SK-MEL-5 (cell line): ENCODE results near the gene DCLK1. TPM values are rescaled to one million over a fixed set of nuclear protein-coding genes. Genes with fewer than 3 reads are reported as not detected.

Experiments used
- DNase-seq: peaks from one replicate; pipeline ENCODE4 v3.0.0-alpha.2; 2016; ENCODE audit warnings: low read depth, low spot score
- in situ Hi-C: cut with HindIII; loops from 2 replicates; pipeline ENCODE4 v1.10.0; 2016; ENCODE audit warnings: low sequenced_read_pairs, high pct_unique_total_duplicates, low pct_unique_long_range_greater_than_20kb
- total RNA-seq: library from RNA; depleted of rRNA; stranded (reverse); fragments of >200 nt; shearing (Covaris generic); gene quantifications from 2 replicates; pipeline ENCODE4 v1.2.3, GENCODE V29; 2014

The DCLK1 gene
- total RNA-seq, 1 experiment from 2014 or later, result 35.6 TPM

- in situ Hi-C loops, result no loop called here
Observed at GRCh38 chr13:36068566-36068965, 62.6 kb downstream of the DCLK1 start.

DNA sequence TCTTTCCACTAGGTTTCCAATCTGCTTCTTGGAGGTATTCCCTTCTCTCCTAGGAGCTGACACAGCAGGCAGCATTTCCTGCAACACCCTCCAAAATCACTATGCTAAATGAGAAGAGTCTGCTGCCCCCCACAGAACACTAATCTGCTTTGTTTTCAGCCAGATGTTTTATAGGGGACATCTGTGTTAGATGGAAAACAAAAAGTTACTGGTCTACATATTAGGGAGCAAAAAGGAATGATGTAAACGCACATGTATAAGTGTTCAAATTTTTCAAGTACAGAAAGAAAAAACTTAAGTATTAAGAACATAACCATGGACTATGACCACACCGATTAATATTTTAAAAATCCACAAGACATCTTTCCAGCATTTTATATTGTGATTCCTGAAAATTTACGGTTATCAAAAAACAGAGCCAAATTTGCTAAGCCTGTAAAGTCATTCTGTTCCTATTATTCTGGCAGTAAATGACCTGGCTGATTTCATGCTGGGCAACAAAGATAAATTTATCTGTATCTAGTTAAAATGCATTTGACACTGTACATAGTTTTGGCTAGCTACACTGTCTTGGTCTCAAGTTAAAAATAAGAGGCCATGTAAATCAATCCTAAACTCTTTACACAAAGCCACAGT lies 63.3 kb downstream of the DCLK1 start:
- DNase-seq, result peak; percentile 60
- in situ Hi-C loops, result no loop called here

More at GRCh38 chr13:36068566-36068965, 62.6 kb downstream of the DCLK1 start:
- DNase-seq, result peak; percentile 28

- in situ Hi-C loops, result no loop called here
- DNase-seq, result no peak
Observed at GRCh38 chr13:36062249-36062648, 68.9 kb downstream of the DCLK1 start.

DNA sequence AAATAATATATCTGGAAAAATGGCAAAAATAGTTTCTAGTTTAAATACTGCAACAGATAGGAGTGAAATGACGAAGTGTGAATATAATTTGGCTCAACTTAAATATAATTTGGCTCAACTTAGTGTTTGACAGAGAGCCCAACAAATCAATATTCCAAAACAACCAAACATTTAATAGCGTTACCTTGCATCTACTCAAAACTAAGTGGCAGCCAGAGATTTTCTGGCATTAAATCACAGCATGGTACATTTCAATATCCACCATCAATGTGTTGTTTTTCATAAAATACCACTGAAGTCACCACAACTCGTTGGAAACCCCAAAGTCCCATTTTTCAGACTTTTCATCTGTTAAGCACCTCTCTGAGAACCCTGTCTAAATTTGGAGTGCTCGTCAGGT lies 69.6 kb downstream of the DCLK1 start:
- no peak for DNase-seq
- in situ Hi-C loops, result no loop called here

GRCh38 chr13:36061054-36061453 lies 70.1 kb downstream of the DCLK1 start:
- no peak for DNase-seq
- in situ Hi-C loops, result no loop called here

- DNase-seq, result no peak
- in situ Hi-C loops, result no loop called here
Observed at GRCh38 chr13:36059321-36059720, 71.9 kb downstream of the DCLK1 start.

DNA sequence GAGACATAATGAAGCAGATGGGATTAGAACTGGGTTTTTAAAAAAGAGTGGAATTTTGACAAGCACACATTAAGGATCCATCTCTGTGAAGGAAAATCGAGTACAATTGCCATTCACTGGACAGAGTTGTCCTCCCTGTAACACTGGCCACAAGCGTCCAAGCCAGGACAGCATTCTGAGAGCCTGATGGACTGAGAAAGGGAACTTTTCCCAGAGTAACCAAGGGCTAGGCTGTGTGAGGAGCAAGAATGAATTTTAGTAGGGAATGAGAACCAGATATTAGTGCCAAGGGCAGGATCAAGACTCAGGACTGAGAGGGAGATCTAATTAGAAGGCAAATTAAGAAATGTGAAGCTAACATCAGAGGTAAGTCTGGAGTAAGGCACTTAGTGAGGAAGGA lies 73.1 kb downstream of the DCLK1 start:
- in situ Hi-C loops, result no loop called here
- DNase-seq, result no peak

- in situ Hi-C loops, result no loop called here
- no peak for DNase-seq
Observed at GRCh38 chr13:36057547-36057946, 73.6 kb downstream of the DCLK1 start.

DNA sequence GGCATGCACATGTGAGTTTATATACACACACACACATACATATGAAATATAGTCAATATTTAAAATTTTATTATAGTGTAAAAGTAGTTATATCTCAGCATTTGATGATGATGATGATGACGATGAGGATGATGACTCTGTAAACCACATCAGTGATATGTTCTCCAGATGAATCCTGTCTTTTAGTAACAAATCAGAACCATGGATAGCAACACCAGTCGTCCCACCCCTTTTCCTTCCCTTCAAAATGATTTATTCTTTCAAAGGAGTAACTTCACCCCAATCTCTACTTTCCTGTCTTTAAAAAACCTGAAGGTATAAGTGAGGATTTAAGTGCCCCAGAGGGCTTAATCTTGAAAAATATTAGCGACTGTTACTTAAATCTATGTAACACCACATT lies 74.1 kb downstream of the DCLK1 start:
- no peak for DNase-seq
- in situ Hi-C loops, result no loop called here

GRCh38 chr13:36055366-36055765 lies 75.8 kb downstream of the DCLK1 start:
- no peak for DNase-seq
- in situ Hi-C loops, result no loop called here

DNA sequence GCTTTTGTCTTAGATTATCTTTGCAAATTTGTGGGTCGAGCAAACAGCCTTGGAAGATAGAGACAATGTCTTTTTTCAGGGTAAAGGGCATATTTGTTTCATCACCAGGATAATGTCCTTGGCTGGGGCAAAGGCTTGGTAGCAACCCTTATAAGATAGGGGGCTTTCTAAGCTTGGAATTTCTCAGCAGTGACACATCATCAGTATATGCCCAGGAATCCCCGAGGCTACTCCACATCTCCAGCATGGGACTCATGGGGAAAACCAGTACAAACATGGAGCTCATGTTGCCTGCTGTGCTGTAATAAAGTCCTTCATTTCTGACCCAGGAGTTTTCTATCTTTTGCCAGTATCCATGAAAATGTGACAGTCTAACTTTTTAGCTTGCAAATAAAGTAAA lies 77.1 kb downstream of the DCLK1 start:
- DNase-seq, result no peak
- in situ Hi-C loops, result no loop called here

- in situ Hi-C loops, result no loop called here
- DNase-seq, result no peak
Observed at GRCh38 chr13:36051082-36051481, 80.1 kb downstream of the DCLK1 start.

- in situ Hi-C loops, result no loop called here
- DNase-seq, result no peak
Observed at GRCh38 chr13:36046672-36047071, 84.5 kb downstream of the DCLK1 start.

GRCh38 chr13:36038785-36039555 lies 92.2 kb downstream of the DCLK1 start:
- in situ Hi-C loops, result no loop called here
- peak; percentile 72 for DNase-seq

GRCh38 chr13:36033035-36033434 lies 98.1 kb downstream of the DCLK1 start:
- no peak for DNase-seq
- in situ Hi-C loops, result no loop called here

DNA sequence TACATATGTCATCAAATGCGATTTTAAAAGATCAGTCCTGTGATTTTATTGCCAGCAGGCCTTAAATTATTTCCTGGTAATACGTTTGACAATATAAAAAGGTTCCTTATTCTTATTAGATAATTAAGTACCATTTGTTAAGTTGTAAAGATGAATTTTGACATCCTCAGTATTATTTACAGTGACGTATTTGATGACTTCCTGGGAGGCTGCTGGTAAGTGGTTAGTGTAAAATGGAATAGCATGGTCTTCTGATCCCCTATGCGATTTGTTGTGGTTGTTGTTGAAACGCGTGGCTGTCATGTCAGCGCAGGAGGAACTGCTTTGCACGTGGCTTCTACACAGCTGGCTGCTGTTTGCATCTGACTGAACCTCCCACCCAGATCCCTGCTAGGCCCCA lies 99.7 kb downstream of the DCLK1 start:
- DNase-seq, result no peak
- in situ Hi-C loops, result no loop called here

GRCh38 chr13:36030670-36031331 lies 100.4 kb downstream of the DCLK1 start:
- DNase-seq, result no peak
- in situ Hi-C loops, result no loop called here

DNA sequence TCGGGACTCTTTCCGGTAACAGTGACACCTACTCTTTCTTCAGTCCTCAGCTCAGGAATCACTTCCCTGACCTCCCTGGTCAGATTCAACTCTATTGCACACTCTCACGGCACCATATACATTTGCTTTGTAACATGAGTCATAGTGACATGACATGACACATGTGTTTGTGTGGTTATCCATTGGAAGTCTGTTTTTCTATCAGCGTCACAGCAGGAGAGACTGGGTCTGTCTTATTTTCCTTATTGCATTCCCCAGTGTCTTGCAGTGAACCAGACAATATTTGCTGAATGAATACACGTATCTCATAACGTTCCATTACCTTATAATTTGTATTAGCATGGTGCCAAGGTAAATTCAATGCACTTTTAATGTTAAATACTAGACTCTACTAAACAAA lies 102.0 kb downstream of the DCLK1 start:
- DNase-seq, result no peak
- in situ Hi-C loops, result no loop called here
